Suprapubic skin (tissue), 4 donors: ENCODE data around the gene EGLN3.

ENCODE experiments used
- EP300 ChIP-seq: sonication (generic); formaldehyde crosslinking; IDR thresholded peaks from one replicate; pipeline ENCODE4 v1.6.1; 2017; ENCODE audit warnings: antibody characterized with exemption
- POLR2AphosphoS5 ChIP-seq, 3 donors: sonication (generic); formaldehyde crosslinking; IDR thresholded peaks; one replicate each; pipeline ENCODE4 v1.6.1; 2017; ENCODE audit warnings: antibody characterized with exemption in 3 of 3
- TF ChIP-seq, protein P1 (sequence below), 2 donors: fragments of 200-600 bp in 1 of 2; fragments of 450-650 bp in 1 of 2; sonication (generic) in 1 of 2; IDR thresholded peaks; one replicate each; pipeline ENCODE4 v1.5.1; 2016 to 2019; ENCODE audit warnings: antibody characterized with exemption in 2 of 2, mild to moderate bottlenecking in 1 of 2, moderate library complexity in 1 of 2

DNA sequence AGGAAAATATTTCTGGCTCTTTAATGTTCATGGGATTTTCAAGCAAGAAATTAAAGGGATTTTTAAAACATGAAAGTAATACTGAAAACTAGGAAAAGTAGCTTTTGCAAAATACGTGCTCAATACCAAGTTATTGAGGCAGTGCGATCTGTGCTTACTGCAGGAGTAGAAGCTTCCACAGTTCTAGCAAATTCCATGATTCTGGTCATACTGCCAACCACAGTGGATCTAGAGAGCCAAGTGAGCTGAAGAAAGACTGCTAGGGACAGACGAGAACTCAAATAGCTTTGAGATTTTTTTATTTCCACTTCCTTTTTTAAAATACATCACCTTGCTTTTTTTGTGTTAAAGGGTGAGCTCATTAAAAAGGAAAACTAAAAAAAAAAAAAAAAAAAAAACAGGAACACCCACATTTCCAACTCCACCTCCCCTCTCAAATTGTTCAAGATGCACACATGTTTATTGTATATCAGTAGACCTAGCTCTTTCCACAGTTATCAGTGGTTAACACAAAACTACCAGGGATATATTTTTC, 26.2 kb downstream of the EGLN3 start:
- TF ChIP-seq, protein P1, sequence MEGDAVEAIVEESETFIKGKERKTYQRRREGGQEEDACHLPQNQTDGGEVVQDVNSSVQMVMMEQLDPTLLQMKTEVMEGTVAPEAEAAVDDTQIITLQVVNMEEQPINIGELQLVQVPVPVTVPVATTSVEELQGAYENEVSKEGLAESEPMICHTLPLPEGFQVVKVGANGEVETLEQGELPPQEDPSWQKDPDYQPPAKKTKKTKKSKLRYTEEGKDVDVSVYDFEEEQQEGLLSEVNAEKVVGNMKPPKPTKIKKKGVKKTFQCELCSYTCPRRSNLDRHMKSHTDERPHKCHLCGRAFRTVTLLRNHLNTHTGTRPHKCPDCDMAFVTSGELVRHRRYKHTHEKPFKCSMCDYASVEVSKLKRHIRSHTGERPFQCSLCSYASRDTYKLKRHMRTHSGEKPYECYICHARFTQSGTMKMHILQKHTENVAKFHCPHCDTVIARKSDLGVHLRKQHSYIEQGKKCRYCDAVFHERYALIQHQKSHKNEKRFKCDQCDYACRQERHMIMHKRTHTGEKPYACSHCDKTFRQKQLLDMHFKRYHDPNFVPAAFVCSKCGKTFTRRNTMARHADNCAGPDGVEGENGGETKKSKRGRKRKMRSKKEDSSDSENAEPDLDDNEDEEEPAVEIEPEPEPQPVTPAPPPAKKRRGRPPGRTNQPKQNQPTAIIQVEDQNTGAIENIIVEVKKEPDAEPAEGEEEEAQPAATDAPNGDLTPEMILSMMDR (IDR thresholded peaks at IDR 0.05) = no peak
- TF ChIP-seq POLR2AphosphoS5 (IDR thresholded peaks at IDR 0.05) (no peak), EP300 (no peak)
